ENCODE results near the gene HOXC11.

Gene HOXC11

DNA sequence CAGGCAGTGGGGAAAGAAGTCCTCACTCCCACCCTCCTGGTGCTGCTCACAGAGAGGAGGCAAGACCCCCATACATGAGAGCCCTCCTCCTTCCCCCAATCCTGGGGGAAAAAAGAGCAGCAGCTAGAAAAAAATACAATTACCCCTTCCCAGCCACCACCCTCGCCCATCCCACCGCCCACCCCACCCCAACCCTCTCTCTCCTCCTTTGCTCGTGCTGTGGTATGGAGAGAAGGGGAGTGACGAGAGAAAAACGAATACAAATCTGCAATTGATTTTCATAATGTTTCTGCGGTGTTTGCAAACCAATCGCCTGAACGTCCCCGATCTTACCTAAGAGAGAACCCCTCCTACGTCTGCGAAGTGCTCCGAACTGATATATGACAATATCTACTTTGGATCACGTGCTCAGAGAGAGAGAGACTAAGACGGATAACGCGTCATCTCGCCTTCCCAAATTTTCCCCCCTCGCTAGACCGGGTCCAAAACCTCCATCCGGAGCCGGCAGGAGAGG is at the start of gene HOXC11:
TSS of gene HOXC11 (plus strand) at position 405 of the 514 bp plus-strand sequence. CDS start 116 bp downstream, outside the sequence.
- Histone ChIP-seq H3K4me1 (ENCODE audit: control insufficient read depth, insufficient read depth, low read length) (no peaks in the 10 kb centered on the region), H3K27me3 (ENCODE audit: control insufficient read depth, insufficient read depth, low read length) (peaks cover 100% of the 10 kb centered on the region), H3K36me3 (ENCODE audit: control insufficient read depth, insufficient read depth, low read length) (no peaks in the 10 kb centered on the region), H3K9me3 (ENCODE audit: control insufficient read depth, insufficient read depth, low read length) (no peaks in the 10 kb centered on the region), H3K9ac (ENCODE audit: low read depth, low read length) (no peak within 1 kb of the TSS), H3K4me3 (ENCODE audit: low read depth, low read length) (peak within 1 kb of the TSS; percentile 24)

DNA sequence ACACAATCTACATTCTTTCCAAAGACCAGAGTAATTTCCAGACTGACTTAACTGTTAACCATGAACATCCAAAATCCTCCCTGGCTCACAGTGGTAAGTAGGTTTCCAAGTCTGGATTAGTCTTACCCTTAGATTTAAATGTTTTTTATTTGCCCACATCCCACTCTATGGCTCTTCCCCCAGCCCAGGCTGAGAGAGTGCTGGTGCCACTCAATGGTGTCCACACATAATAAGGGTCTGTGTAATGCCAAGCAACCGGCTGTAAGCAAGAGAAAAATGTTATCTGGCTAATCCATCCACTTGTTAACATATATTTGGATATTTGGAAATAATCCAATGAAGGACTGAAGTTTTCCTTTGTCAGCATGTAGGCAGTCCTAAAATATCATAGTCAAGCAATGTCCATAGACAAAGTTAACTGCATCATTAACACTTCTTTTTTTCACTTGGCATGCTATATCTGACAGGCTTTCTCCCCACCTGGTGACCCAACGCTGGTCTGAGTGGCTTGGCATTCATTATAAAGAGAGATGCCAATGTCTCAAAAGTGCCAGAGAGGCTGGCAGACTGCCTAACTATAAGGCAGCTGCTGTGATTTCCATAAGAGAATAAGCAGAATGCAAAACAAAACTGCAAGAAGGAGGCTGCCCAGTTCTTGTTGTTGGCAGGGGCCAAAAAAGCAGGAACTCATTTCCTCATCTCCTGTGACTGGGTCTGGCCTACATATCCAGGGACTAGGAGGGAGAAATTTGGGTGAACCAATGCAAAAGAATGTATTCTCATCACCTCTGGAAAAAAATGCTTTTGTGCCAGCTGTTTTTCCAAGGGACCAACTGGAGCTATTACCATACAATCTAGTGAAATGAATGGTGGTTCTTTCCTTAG is 48.2 kb upstream of the HOXC11 start:
- Histone ChIP-seq H3K9me3 (ENCODE audit: control insufficient read depth, insufficient read depth, low read length) (no peaks in the 10 kb centered on the region), H3K4me3 (ENCODE audit: low read depth, low read length) (no peak overlapping the region), H3K9ac (ENCODE audit: low read depth, low read length) (no peak overlapping the region), H3K36me3 (ENCODE audit: control insufficient read depth, insufficient read depth, low read length) (no peaks in the 10 kb centered on the region), H3K4me1 (ENCODE audit: control insufficient read depth, insufficient read depth, low read length) (no peaks in the 10 kb centered on the region), H3K27me3 (ENCODE audit: control insufficient read depth, insufficient read depth, low read length) (peaks cover 95% of the 10 kb centered on the region)

DNA sequence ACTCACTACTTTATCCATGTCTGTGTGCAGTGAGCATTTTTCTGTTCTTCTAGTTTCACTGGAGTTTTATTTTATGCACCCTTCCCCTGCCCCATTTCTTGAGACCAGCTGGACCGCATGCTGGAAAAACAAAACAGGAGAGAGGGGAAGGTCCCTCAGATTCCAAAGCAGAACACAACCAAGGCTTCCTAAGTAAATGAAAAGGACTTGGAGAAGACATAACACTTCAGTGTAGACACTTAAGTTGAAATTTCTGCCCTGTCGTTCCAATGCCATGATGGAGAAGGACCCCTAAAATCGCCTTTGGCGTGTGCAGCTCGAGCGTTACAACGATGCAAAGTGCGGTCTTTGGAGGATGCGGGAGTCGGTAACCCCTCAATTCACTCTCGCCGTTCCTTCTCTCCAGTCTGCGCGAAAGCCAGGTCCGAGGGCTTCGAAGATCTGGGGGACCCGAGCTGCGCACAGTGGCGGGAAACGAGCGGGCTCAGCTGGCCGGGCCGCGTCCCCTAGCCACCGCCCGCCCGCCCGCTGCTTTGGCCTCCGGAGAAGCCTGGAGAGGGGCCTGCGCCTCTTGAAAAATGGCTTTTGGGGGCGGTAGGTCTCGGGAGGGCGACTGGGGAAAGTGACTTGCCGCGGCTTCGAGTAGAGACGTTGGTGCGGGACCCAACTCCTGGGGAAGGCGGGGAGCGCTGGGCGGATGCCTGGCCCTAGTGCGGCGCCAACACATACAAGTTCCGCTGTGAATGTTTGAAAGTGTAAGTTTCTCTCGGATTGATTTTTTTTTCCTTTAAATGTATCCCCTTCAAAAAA is 45.5 kb upstream of the HOXC11 start:
- no peaks in the 10 kb centered on the region for H3K36me3 ChIP-seq (ENCODE audit: control insufficient read depth, insufficient read depth, low read length)
- H3K4me1 ChIP-seq (ENCODE audit: control insufficient read depth, insufficient read depth, low read length): no peaks in the 10 kb centered on the region
- peaks cover 100% of the 10 kb centered on the region for H3K27me3 ChIP-seq (ENCODE audit: control insufficient read depth, insufficient read depth, low read length)
- no peaks in the 10 kb centered on the region for H3K9me3 ChIP-seq (ENCODE audit: control insufficient read depth, insufficient read depth, low read length)
- H3K4me3 ChIP-seq (ENCODE audit: low read depth, low read length): peak overlapping the region; percentile 16
- no peak overlapping the region for H3K9ac ChIP-seq (ENCODE audit: low read depth, low read length)

DNA sequence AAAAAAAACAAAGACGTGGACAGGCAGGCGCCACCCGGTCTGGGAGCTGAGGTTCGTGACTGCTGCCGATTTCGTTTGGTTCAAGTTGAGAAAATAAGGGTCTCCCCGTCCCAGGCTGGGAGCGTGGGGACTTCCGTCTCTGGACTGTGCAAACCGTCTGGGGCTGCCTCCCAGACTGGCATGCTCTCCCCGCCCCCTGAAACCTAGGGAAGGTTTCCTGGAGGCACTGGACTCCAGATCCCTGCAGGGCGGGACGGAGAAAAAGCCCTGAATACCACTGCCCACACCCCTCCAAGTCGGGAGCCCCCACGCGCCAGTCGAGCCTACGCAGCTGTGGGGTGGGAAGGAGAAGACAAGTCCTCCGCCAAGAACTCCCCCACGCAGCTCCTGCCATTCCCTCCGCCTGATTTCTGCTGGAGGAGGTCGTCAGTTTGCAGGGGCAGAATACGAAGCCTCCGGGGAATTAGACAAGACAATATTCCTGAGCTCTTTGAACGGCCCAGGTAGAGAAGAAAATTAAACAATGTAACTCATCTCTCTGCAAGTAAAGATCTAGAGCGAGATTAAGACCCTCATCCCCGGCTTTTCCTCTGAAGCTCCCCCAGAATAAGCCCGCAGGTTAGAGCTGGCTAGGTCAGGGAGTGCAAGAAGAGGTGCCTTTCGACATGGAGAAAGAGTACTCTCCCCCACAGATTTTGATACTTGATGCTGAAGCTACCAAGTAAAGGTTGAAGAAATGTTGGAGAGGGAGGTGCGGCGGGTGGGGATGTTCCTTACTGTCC is 44.7 kb upstream of the HOXC11 start:
- Histone ChIP-seq H3K36me3 (ENCODE audit: control insufficient read depth, insufficient read depth, low read length) (no peaks in the 10 kb centered on the region), H3K4me1 (ENCODE audit: control insufficient read depth, insufficient read depth, low read length) (no peaks in the 10 kb centered on the region), H3K9ac (ENCODE audit: low read depth, low read length) (no peak overlapping the region), H3K4me3 (ENCODE audit: low read depth, low read length) (no peak overlapping the region), H3K27me3 (ENCODE audit: control insufficient read depth, insufficient read depth, low read length) (peaks cover 100% of the 10 kb centered on the region), H3K9me3 (ENCODE audit: control insufficient read depth, insufficient read depth, low read length) (no peaks in the 10 kb centered on the region)

DNA sequence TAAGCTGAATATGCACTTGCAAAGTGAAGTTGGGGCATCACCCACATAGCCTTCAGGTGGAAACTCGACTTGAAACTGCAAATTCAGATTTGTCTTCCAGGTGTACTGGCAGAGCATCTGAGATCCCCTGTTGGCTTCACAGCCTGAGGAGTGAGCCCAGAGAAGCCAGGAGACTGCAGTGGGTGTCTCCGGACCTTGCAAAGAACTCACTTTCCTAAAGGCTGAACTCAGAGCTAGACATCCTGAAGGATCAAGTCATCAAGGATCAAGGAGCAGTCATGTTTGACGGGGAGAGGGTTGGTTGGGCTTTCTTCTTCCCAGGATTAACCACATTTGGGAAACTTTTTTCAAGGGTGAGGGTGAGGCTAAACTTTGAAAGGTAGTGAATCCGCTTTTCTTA is 43.4 kb upstream of the HOXC11 start:
- no peak overlapping the region for H3K4me3 ChIP-seq (ENCODE audit: low read depth, low read length)
- H3K9me3 ChIP-seq (ENCODE audit: control insufficient read depth, insufficient read depth, low read length): no peaks in the 10 kb centered on the region
- H3K9ac ChIP-seq (ENCODE audit: low read depth, low read length): no peak overlapping the region
- no peaks in the 10 kb centered on the region for H3K4me1 ChIP-seq (ENCODE audit: control insufficient read depth, insufficient read depth, low read length)
- no peaks in the 10 kb centered on the region for H3K36me3 ChIP-seq (ENCODE audit: control insufficient read depth, insufficient read depth, low read length)
- H3K27me3 ChIP-seq (ENCODE audit: control insufficient read depth, insufficient read depth, low read length): peaks cover 100% of the 10 kb centered on the region

DNA sequence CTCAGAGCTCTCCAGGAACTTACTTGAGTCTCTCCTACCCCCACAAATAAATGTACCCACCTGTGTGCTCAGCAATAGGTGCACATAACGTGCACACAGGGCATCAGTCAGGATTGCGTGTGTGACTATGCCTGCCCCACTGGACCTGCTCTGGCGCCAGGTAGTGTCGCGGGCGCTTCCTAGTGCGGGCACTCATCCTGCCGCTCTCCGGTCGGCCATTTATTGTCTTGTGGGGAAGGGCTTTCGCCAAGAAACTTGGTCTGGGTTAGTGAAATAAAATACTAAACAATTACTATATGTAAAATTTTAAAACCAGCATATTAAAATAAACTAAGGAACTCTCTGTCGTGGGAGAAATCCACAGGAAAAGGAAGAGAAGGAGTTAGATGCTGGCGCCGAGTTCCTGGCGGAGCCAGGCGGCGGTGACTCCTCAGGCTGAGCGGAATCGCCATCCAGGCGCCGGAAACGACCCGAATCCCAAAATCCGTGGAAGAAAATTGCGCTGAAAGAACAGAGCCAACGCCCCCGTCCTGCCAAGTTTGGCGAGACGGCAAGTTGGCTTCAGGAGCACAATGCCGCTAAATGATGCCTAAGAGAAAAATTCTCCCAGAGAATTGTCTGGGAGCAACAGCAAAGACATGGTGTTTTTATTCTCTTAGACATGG is 42.2 kb upstream of the HOXC11 start:
- H3K4me1 ChIP-seq (ENCODE audit: control insufficient read depth, insufficient read depth, low read length): no peaks in the 10 kb centered on the region

DNA sequence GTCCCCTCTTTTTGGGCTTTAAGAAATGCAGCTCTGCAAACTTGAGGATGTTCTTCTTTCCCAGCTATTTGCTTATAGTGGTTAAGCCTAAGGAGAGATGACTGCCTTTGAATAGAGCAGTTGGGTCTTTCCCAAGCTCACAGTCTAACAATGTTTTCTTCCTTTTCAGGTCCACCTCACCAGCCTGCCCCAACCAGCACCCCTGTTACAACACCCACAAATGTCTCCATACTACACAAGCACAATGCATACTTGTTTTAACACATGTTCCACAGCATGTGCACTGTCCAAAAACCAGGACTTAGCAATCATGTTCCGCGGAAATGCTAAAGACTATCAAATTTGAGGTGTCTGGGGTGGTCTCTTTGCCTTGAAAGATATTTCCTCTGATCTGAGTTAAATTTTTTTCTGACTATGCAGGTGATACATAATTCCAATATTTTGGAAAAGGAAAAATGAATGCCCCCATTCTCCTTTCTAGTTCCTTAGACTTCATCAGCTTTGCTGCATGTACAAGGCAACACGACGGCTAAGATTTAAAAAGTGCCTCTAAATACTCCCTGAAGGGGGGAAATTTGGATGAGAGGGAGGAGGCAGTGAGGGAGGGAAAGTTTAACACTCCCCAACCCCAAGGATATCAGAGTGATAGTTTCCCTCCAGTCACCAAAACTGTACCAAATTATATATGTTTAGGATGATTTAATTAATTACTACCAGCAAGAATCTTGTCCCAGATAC is 40.9 kb upstream of the HOXC11 start:
- Histone ChIP-seq H3K27me3 (ENCODE audit: control insufficient read depth, insufficient read depth, low read length) (peaks cover 100% of the 10 kb centered on the region), H3K9me3 (ENCODE audit: control insufficient read depth, insufficient read depth, low read length) (no peaks in the 10 kb centered on the region), H3K36me3 (ENCODE audit: control insufficient read depth, insufficient read depth, low read length) (no peaks in the 10 kb centered on the region), H3K4me1 (ENCODE audit: control insufficient read depth, insufficient read depth, low read length) (no peaks in the 10 kb centered on the region), H3K9ac (ENCODE audit: low read depth, low read length) (no peak overlapping the region), H3K4me3 (ENCODE audit: low read depth, low read length) (peak overlapping the region; percentile 4)

More for the DNA sequence above, 42.2 kb upstream of the HOXC11 start:
- no peak overlapping the region for H3K4me3 ChIP-seq (ENCODE audit: low read depth, low read length)
- H3K9me3 ChIP-seq (ENCODE audit: control insufficient read depth, insufficient read depth, low read length): no peaks in the 10 kb centered on the region
- peaks cover 100% of the 10 kb centered on the region for H3K27me3 ChIP-seq (ENCODE audit: control insufficient read depth, insufficient read depth, low read length)
- no peaks in the 10 kb centered on the region for H3K36me3 ChIP-seq (ENCODE audit: control insufficient read depth, insufficient read depth, low read length)
- H3K9ac ChIP-seq (ENCODE audit: low read depth, low read length): no peak overlapping the region

DNA sequence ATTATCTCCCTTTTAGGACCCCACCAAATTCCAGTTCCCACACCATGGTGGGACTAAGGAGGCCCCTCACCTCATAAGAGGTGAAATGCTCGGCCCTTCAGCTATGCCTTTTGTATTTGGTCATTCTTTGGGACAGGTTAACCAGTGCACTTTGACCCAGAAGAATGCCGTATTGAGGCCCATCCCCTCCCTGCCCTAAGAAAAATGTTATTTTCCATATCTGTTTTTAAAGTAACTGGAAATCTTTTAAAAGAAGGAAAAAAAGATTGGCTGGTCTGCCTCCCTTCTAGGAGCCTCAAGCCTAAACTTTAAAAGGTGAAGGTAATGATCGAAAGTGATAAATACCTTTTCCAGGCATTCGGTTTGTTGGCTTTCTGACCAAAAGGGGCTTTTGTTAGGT is 40.0 kb upstream of the HOXC11 start:
- Histone ChIP-seq H3K36me3 (ENCODE audit: control insufficient read depth, insufficient read depth, low read length) (no peaks in the 10 kb centered on the region), H3K4me3 (ENCODE audit: low read depth, low read length) (peak overlapping the region; percentile 4), H3K4me1 (ENCODE audit: control insufficient read depth, insufficient read depth, low read length) (no peaks in the 10 kb centered on the region), H3K9me3 (ENCODE audit: control insufficient read depth, insufficient read depth, low read length) (no peaks in the 10 kb centered on the region), H3K9ac (ENCODE audit: low read depth, low read length) (no peak overlapping the region), H3K27me3 (ENCODE audit: control insufficient read depth, insufficient read depth, low read length) (peaks cover 100% of the 10 kb centered on the region)

DNA sequence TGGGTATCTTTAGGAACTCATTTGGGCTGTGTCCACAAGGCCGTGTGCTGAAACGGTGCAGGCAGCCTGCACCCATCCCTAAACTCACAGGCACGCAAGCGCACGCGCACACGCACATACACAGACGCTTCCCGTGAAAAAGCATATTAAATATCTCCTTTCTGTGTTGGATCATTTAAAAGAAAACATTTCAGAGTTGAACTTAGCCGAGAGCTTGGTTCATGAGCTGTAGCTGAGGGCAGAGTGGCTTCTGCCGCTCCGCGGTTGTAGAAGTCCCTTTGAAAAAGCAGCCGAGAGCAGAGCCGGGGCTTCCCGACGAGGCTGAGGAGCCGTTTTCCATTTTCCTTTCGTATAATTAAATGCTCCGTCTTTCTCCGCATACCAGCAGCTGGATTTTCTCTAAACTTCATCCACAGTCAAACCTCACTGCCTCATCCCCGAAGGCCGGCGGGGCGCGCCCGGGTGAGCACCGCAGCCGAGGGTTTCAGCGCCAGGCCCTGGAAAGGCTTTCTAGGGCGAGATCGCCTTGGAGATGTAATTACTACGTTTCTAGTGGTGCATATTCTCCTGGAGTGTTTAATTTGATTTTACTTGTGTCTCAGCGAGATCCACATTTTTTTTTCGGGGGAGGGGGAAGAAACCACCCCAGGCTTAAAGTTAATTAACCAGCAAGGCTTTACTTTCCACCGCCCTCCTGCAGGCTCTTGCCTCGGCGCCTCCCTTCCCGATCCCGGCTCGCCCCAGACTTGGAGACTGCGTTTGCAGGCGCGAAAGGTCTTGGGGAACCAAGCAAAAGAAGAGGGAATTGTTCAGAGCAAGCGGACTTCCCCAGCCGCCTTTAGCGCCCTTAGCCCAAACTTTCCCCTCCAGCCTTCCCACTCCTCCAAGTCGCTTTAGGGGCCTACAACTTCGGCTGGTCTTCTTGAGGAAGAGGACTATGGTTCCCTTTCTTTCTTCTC is 37.3 kb upstream of the HOXC11 start:
- peaks cover 98% of the 10 kb centered on the region for H3K27me3 ChIP-seq (ENCODE audit: control insufficient read depth, insufficient read depth, low read length)
- no peaks in the 10 kb centered on the region for H3K9me3 ChIP-seq (ENCODE audit: control insufficient read depth, insufficient read depth, low read length)
- H3K4me1 ChIP-seq (ENCODE audit: control insufficient read depth, insufficient read depth, low read length): no peaks in the 10 kb centered on the region
- no peak overlapping the region for H3K9ac ChIP-seq (ENCODE audit: low read depth, low read length)
- H3K4me3 ChIP-seq (ENCODE audit: low read depth, low read length): no peak overlapping the region
- no peaks in the 10 kb centered on the region for H3K36me3 ChIP-seq (ENCODE audit: control insufficient read depth, insufficient read depth, low read length)

DNA sequence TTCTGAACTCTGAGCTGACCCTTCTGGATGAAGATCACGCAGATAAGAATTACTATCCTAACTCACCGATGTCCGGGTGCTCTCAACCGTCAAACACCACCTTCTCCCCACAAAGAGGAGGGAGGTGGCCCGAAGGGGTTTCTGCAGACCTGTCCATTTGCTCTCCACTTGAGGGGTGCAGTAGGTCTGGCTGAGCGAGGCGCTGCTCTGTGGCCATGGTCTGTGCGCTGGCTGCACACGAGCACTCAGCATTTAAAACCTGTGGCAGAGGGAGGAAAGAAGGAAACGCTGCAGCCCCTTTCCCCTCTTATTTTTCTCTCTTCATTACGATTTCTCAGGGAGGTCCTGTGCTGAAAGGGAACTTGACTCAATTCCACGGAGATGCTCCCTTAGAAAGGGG is 35.8 kb upstream of the HOXC11 start:
- Histone ChIP-seq H3K9ac (ENCODE audit: low read depth, low read length) (no peak overlapping the region), H3K4me1 (ENCODE audit: control insufficient read depth, insufficient read depth, low read length) (no peaks in the 10 kb centered on the region), H3K27me3 (ENCODE audit: control insufficient read depth, insufficient read depth, low read length) (peaks cover 98% of the 10 kb centered on the region), H3K4me3 (ENCODE audit: low read depth, low read length) (no peak overlapping the region), H3K36me3 (ENCODE audit: control insufficient read depth, insufficient read depth, low read length) (no peaks in the 10 kb centered on the region), H3K9me3 (ENCODE audit: control insufficient read depth, insufficient read depth, low read length) (no peaks in the 10 kb centered on the region)

Data from iPS-15b (cell line).